Keratinocyte (primary cell): ENCODE data around the gene CHGA. TPM values are rescaled to one million over a fixed set of nuclear protein-coding genes. Genes with fewer than 3 reads are reported as not detected.

Experiments
- DNase-seq: peaks from one replicate; pipeline ENCODE4 v3.0.0-alpha.2; 2011; ENCODE audit warnings: low read depth, missing footprints, low spot score
- FAIRE-seq: peaks from 2 replicates; lab custom pipeline; 2011; peaks lifted over from hg19 to GRCh38; lab: Jason Lieb, UNC
- H2AFZ ChIP-seq: 2 replicates; pipeline ENCODE4 v1.6.0; 2012; ENCODE audit warnings: low read length, control low read depth, inconsistent platforms; ENCODE audit not compliant: control insufficient read depth
- H3K27ac ChIP-seq: 2 replicates; pipeline ENCODE4 v1.5.1; 2011; ENCODE audit warnings: low read length; ENCODE audit not compliant: control insufficient read depth, insufficient read depth
- H3K27me3 ChIP-seq: 3 replicates; pipeline ENCODE4 v1.6.0; 2011; ENCODE audit warnings: low read length; ENCODE audit not compliant: control insufficient read depth, insufficient read depth; ENCODE audit errors: extremely low read depth
- H3K36me3 ChIP-seq, 2 experiments: 2 replicates in 1 of 2; 3 replicates in 1 of 2; pipeline ENCODE4 v1.5.1; 2011; ENCODE audit warnings: low read length in 2 of 2, mild to moderate bottlenecking in 1 of 2; ENCODE audit not compliant: control insufficient read depth in 2 of 2, insufficient read depth in 2 of 2; ENCODE audit errors: extremely low read depth in 1 of 2
- H3K4me1 ChIP-seq: 3 replicates; pipeline ENCODE4 v1.5.1; 2011; ENCODE audit warnings: low read length; ENCODE audit not compliant: control insufficient read depth, insufficient read depth; ENCODE audit errors: extremely low read depth
- H3K4me2 ChIP-seq: 3 replicates; pipeline ENCODE4 v1.6.0; 2011; ENCODE audit warnings: low read depth, low read length; ENCODE audit not compliant: control insufficient read depth, insufficient read depth; ENCODE audit errors: extremely low read depth
- H3K4me3 ChIP-seq, 3 experiments: fragments of 200-600 bp in 1 of 3; sonication (generic) in 1 of 3; 2 replicates in 2 of 3; 3 replicates in 1 of 3; pipeline ENCODE4 v1.5.1; 2011 to 2016; ENCODE audit warnings: low read length in 3 of 3, mild to moderate bottlenecking in 3 of 3, control low read depth in 2 of 3, inconsistent platforms in 1 of 3, low read depth in 1 of 3, mixed read lengths in 1 of 3, mixed run types in 1 of 3, moderate library complexity in 1 of 3; ENCODE audit not compliant: control insufficient read depth in 2 of 3, insufficient read depth in 2 of 3; ENCODE audit errors: extremely low read depth in 1 of 3
- H3K79me2 ChIP-seq: 2 replicates; pipeline ENCODE4 v1.6.0; 2012; ENCODE audit warnings: low read length; ENCODE audit not compliant: control insufficient read depth, insufficient read depth
- H3K9ac ChIP-seq: 3 replicates; pipeline ENCODE4 v1.6.0; 2011; ENCODE audit warnings: low read length; ENCODE audit not compliant: control insufficient read depth, insufficient read depth; ENCODE audit errors: extremely low read depth
- H3K9me1 ChIP-seq: 3 replicates; pipeline ENCODE4 v1.6.0; 2011; ENCODE audit warnings: low read length; ENCODE audit not compliant: control insufficient read depth, insufficient read depth; ENCODE audit errors: extremely low read depth
- H3K9me3 ChIP-seq: 2 replicates; pipeline ENCODE4 v1.5.1; 2012; ENCODE audit warnings: low read depth, low read length; ENCODE audit not compliant: control insufficient read depth
- H4K20me1 ChIP-seq: 3 replicates; pipeline ENCODE4 v1.6.0; 2011; ENCODE audit warnings: low read length; ENCODE audit not compliant: control insufficient read depth, insufficient read depth; ENCODE audit errors: extremely low read depth
- CTCF ChIP-seq, 3 experiments: IDR thresholded peaks in 1 of 3; conservative IDR thresholded peaks in 1 of 3; optimal IDR thresholded peaks in 1 of 3; 2 replicates in 2 of 3; 3 replicates in 1 of 3; pipeline versions ENCODE3 to v1.5.1; 2011; ENCODE audit warnings: low read length in 3 of 3, mild to moderate bottlenecking in 3 of 3, moderate library complexity in 2 of 3, control low read depth in 1 of 3, inconsistent platforms in 1 of 3; ENCODE audit not compliant: insufficient read depth in 2 of 3; ENCODE audit errors: extremely low read depth in 1 of 3
- EZH2 ChIP-seq: IDR thresholded peaks from one replicate; pipeline ENCODE4 v1.6.1; 2012; ENCODE audit warnings: inconsistent platforms, mild to moderate bottlenecking, low read length, moderate library complexity
- dilution Hi-C: fragments of 300-500 bp; cut with MboI; formaldehyde crosslinking; loops from one replicate; pipeline ENCODE4 v1.7.0; 2020; ENCODE audit warnings: low sequenced_read_pairs; ENCODE audit not compliant: extremely low pct_ligation_motif_present
- polyA plus RNA-seq, 5 experiments: library from polyadenylated mRNA; depleted of rRNA in 3 of 5; stranded (reverse) in 3 of 5; stranded (forward) in 1 of 5; unstranded in 1 of 5; fragments of >200 nt; gene quantifications; 1 replicate in 1 of 5; 2 replicates in 3 of 5; 3 replicates in 1 of 5; pipeline versions ENCODE4 v1.2.1 to v1.2.3, GENCODE V29; 2011 to 2012; ENCODE audit warnings: missing spikeins in 2 of 5, low read depth in 1 of 5, low replicate concordance in 1 of 5

Gene CHGA
- polyA plus RNA-seq, 1 donor (not counting 4 experiments of a cell fraction or from before 2014, with no cell fraction given): 0.04 TPM

GRCh38 chr14:92922155-92922735, 705 bp upstream of the CHGA start:
- TF ChIP-seq CTCF (optimal IDR thresholded peaks at IDR 0.05 in 1 of 3, IDR thresholded peaks at IDR 0.05 in 1 of 3, conservative IDR thresholded peaks at IDR 0.05 in 1 of 3; ENCODE audit: extremely low read depth in 1 of 3, insufficient read depth in 2 of 3, low read length in 3 of 3) (no peak), EZH2 (no peak)
- peaks cover 19% of the 10 kb centered on the region for H3K27me3 ChIP-seq
- no peaks in the 10 kb centered on the region for H3K9me1 ChIP-seq
- H3K4me2 ChIP-seq: no peak overlapping the region
- H2AFZ ChIP-seq: no peak overlapping the region
- no peaks in the 10 kb centered on the region for H4K20me1 ChIP-seq
- H3K9me3 ChIP-seq: no peaks in the 10 kb centered on the region
- H3K4me1 ChIP-seq: peaks cover 19% of the 10 kb centered on the region
- no peaks in the 10 kb centered on the region for H3K36me3 ChIP-seq
- DNase-seq: no peak
- H3K9ac ChIP-seq: no peak overlapping the region
- no peak overlapping the region for H3K4me3 ChIP-seq
- dilution Hi-C loops: no loop called here
- H3K79me2 ChIP-seq: no peaks in the 10 kb centered on the region
- no peak for FAIRE-seq
- no peak overlapping the region for H3K27ac ChIP-seq

- H3K9me3 ChIP-seq: no peaks in the 10 kb centered on the region
- H3K27me3 ChIP-seq: peaks cover 19% of the 10 kb centered on the region
- H3K36me3 ChIP-seq: no peaks in the 10 kb centered on the region
- no peak overlapping the region for H2AFZ ChIP-seq
- FAIRE-seq: no peak
- no peaks in the 10 kb centered on the region for H3K79me2 ChIP-seq
- no peak overlapping the region for H3K4me2 ChIP-seq
- dilution Hi-C loops: no loop called here
- H3K4me3 ChIP-seq: no peak overlapping the region
- no peaks in the 10 kb centered on the region for H3K9me1 ChIP-seq
- TF ChIP-seq CTCF (optimal IDR thresholded peaks at IDR 0.05 in 1 of 3, IDR thresholded peaks at IDR 0.05 in 1 of 3, conservative IDR thresholded peaks at IDR 0.05 in 1 of 3; ENCODE audit: extremely low read depth in 1 of 3, insufficient read depth in 2 of 3, low read length in 3 of 3) (no peak), EZH2 (no peak)
- no peaks in the 10 kb centered on the region for H4K20me1 ChIP-seq
- H3K4me1 ChIP-seq: peaks cover 28% of the 10 kb centered on the region
- no peak overlapping the region for H3K27ac ChIP-seq
- H3K9ac ChIP-seq: no peak overlapping the region
- no peak for DNase-seq
These were observed 774 bp downstream of the CHGA start for GRCh38 chr14:92923744-92924103.
